ENCODE data around the gene GPS1.

DNA sequence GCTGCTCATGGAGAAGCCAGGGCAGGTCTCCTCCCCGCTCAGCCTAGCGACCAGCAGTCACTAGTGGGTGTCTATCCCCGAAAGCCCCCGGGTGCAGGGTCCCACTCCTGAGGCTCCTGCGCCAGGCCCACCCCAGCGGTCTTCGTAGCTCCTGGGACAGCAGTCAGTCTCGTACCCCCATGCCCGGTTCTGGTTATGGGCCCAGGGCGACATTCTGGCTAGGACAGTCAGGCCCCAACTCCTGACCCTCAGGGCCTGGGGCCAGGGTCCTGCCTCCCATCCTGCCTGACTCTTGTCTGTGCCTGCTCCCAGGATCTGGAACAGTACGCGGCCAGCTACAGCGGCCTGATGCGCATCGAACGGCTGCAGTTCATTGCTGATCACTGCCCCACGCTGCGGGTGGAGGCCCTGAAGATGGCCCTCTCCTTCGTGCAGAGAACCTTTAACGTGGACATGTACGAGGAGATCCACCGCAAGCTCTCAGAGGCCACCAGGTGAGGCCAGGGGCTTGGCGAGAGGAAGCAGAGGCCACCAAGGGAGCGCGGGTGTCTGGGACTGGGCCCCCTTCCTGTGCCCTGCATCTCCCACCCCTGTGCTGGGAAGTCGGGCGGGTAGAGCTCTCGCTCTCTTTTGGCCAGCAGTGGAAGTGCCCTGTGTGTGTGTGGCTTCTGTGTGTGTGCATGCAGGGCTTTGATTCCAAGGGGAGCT is 2.0 kb downstream of the GPS1 start:
- TF ChIP-seq POLR2A (IDR thresholded peaks at IDR 0.05) = no peak
- TF ChIP-seq, protein P1, sequence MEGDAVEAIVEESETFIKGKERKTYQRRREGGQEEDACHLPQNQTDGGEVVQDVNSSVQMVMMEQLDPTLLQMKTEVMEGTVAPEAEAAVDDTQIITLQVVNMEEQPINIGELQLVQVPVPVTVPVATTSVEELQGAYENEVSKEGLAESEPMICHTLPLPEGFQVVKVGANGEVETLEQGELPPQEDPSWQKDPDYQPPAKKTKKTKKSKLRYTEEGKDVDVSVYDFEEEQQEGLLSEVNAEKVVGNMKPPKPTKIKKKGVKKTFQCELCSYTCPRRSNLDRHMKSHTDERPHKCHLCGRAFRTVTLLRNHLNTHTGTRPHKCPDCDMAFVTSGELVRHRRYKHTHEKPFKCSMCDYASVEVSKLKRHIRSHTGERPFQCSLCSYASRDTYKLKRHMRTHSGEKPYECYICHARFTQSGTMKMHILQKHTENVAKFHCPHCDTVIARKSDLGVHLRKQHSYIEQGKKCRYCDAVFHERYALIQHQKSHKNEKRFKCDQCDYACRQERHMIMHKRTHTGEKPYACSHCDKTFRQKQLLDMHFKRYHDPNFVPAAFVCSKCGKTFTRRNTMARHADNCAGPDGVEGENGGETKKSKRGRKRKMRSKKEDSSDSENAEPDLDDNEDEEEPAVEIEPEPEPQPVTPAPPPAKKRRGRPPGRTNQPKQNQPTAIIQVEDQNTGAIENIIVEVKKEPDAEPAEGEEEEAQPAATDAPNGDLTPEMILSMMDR (IDR thresholded peaks at IDR 0.05) = no peak

All from esophagus squamous epithelium (tissue), 4 donors.